ENCODE results near the gene PHLPP1. TPM values are rescaled to one million over a fixed set of nuclear protein-coding genes. Genes with fewer than 3 reads are reported as not detected.

The PHLPP1 gene
- total RNA-seq, 4 donors from 2014 or later: 17.7 to 29.5 (median 25.5) TPM

DNA sequence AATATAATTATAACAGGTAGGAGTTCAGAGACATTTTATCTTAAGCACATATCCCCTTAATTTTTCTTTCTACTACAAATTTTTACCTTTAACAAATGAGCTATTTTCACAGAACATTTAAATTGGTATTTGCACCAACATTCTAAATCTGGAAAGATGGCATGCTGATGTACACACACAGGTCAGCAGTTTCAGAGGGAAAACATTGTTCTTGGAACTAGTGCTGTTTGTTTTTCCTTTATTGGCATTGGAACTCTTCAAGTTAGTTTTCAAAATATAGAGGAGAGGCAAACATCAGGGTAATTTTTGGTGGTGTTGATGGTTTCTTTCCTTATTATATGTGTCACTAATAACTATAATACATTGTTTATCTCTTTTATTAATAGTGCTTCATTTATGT is 155.3 kb downstream of the PHLPP1 start:
- Histone ChIP-seq H3K4me3 (no peak overlapping the region), H3K36me3 (no peaks in the 10 kb centered on the region), H3K27ac (no peak overlapping the region), H3K4me1 (peaks cover 0 to 16% (median 7%) of the 10 kb centered on the region in 4 donors), H3K9me3 (no peaks in the 10 kb centered on the region), H3K27me3 (no peaks in the 10 kb centered on the region)
- no peak for DNase-seq
- in situ Hi-C loops (cut with MboI; ENCODE audit: low pct_ligation_motif_present in 1 of 4, low pct_unique_long_range_greater_than_20kb in 1 of 4, low sequenced_read_pairs in 3 of 4) (no loop called here), intact Hi-C loops (cut with DNase I; ENCODE audit: low total_unique reads) (no loop called here)
- TF ChIP-seq, protein P1, sequence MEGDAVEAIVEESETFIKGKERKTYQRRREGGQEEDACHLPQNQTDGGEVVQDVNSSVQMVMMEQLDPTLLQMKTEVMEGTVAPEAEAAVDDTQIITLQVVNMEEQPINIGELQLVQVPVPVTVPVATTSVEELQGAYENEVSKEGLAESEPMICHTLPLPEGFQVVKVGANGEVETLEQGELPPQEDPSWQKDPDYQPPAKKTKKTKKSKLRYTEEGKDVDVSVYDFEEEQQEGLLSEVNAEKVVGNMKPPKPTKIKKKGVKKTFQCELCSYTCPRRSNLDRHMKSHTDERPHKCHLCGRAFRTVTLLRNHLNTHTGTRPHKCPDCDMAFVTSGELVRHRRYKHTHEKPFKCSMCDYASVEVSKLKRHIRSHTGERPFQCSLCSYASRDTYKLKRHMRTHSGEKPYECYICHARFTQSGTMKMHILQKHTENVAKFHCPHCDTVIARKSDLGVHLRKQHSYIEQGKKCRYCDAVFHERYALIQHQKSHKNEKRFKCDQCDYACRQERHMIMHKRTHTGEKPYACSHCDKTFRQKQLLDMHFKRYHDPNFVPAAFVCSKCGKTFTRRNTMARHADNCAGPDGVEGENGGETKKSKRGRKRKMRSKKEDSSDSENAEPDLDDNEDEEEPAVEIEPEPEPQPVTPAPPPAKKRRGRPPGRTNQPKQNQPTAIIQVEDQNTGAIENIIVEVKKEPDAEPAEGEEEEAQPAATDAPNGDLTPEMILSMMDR (IDR thresholded peaks at IDR 0.05): no peak
- TF ChIP-seq POLR2A (IDR thresholded peaks at IDR 0.05) (no peak), EP300 (IDR thresholded peaks at IDR 0.05; ENCODE audit: low read depth) (no peak), POLR2AphosphoS5 (IDR thresholded peaks at IDR 0.05) (no peak)

DNA sequence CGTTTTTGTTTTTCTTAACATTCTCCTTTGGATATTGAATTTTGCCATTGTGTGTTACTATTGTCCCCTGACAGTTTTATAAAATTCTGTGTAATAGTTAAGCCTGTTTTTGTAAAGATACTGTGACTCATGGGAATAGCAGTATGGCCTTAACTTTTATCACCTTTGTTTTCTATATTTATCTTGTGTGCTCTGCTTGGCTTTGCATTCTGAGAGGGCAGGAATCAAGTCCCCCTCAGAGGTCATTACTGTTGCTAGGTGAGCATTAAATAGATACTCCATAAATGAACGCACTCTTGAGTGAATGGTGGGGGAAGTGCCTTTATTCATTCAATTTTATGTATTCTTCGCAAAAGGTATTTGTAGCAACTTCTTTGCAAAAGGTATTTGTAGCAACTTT is 160.0 kb downstream of the PHLPP1 start:
- no peak for DNase-seq
- H3K9me3 ChIP-seq: no peaks in the 10 kb centered on the region
- in situ Hi-C loops (cut with MboI; ENCODE audit: low pct_ligation_motif_present in 1 of 4, low pct_unique_long_range_greater_than_20kb in 1 of 4, low sequenced_read_pairs in 3 of 4) (no loop called here), intact Hi-C loops (cut with DNase I; ENCODE audit: low total_unique reads) (no loop called here)
- H3K4me1 ChIP-seq: peaks cover 0 to 6% (median 4%) of the 10 kb centered on the region in 4 donors
- H3K4me3 ChIP-seq: no peak overlapping the region
- no peak overlapping the region for H3K27ac ChIP-seq
- H3K27me3 ChIP-seq: no peaks in the 10 kb centered on the region
- no peak for TF ChIP-seq POLR2A (IDR thresholded peaks at IDR 0.05)
- TF ChIP-seq POLR2AphosphoS5 (IDR thresholded peaks at IDR 0.05): no peak
- TF ChIP-seq, protein P1 (IDR thresholded peaks at IDR 0.05): no peak
- TF ChIP-seq EP300 (IDR thresholded peaks at IDR 0.05; ENCODE audit: low read depth): no peak
- WGBS, 2 donors (ENCODE audit: low coverage in 1 of 2): 80 to 88% methylated on average over 3 of the region's 3 CpGs
- no peaks in the 10 kb centered on the region for H3K36me3 ChIP-seq

DNA sequence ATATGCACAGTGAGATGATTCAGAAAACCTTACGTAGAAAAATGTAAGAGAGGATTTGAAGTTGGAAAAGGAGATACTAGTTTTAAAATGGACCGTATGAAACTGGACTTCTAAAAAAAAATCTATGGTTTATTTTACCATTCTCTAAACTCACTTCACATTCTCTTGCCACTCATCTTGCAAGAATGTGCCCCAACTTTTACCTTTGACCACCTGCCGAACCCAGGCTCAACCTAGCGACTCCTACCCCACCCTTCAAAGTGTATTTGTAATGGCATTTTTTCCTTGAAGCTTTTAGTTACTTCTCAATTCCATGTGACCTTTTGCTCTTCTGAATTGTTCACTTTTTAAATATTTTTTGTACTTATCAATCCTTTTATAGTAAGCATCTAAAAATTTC is 160.8 kb downstream of the PHLPP1 start:
- no peak for DNase-seq
- in situ Hi-C loops (cut with MboI; ENCODE audit: low pct_ligation_motif_present in 1 of 4, low pct_unique_long_range_greater_than_20kb in 1 of 4, low sequenced_read_pairs in 3 of 4) (no loop called here), intact Hi-C loops (cut with DNase I; ENCODE audit: low total_unique reads) (no loop called here)
- Histone ChIP-seq H3K36me3 (no peaks in the 10 kb centered on the region), H3K9me3 (no peaks in the 10 kb centered on the region), H3K27me3 (no peaks in the 10 kb centered on the region), H3K27ac (no peak overlapping the region), H3K4me3 (no peak overlapping the region), H3K4me1 (peaks cover 0 to 8% (median 4%) of the 10 kb centered on the region in 4 donors)
- TF ChIP-seq POLR2AphosphoS5 (IDR thresholded peaks at IDR 0.05) (no peak), POLR2A (IDR thresholded peaks at IDR 0.05) (no peak), EP300 (IDR thresholded peaks at IDR 0.05; ENCODE audit: low read depth) (no peak)
- TF ChIP-seq, protein P1 (IDR thresholded peaks at IDR 0.05): no peak
- WGBS, 2 donors (ENCODE audit: low coverage in 1 of 2): 90% methylated on average over 4 of the region's 4 CpGs

DNA sequence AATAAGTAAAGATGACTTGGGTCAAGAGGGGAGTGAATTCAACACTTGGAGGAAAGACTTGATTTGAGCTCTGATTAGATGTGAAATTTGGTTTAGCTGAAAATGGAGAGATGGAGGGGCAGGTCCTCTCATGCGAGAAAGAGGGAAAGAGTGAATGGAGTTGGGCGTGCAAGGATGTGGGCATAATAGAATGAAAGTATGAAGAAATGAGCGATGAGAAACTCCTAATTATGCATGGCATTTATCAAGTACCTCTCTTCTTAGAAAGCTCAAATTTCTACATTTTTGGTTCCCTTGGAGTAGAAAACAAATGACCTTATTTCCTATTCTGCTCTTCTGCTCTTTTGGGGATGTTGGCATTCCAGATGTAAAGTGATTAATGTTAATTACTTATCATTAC is 161.5 kb downstream of the PHLPP1 start:
- Histone ChIP-seq H3K4me1 (peaks cover 0 to 14% (median 4%) of the 10 kb centered on the region in 4 donors), H3K27ac (no peak overlapping the region), H3K27me3 (no peaks in the 10 kb centered on the region), H3K9me3 (no peaks in the 10 kb centered on the region), H3K4me3 (no peak overlapping the region), H3K36me3 (no peaks in the 10 kb centered on the region)
- in situ Hi-C loops (cut with MboI; ENCODE audit: low pct_ligation_motif_present in 1 of 4, low pct_unique_long_range_greater_than_20kb in 1 of 4, low sequenced_read_pairs in 3 of 4) (no loop called here), intact Hi-C loops (cut with DNase I; ENCODE audit: low total_unique reads) (no loop called here)
- TF ChIP-seq POLR2AphosphoS5 (IDR thresholded peaks at IDR 0.05) (no peak), POLR2A (IDR thresholded peaks at IDR 0.05) (no peak), EP300 (IDR thresholded peaks at IDR 0.05; ENCODE audit: low read depth) (no peak)
- TF ChIP-seq, protein P1 (IDR thresholded peaks at IDR 0.05): no peak
- DNase-seq: no peak
- 86 to 94% methylated on average over 3 of the region's 3 CpGs for WGBS, 2 donors (ENCODE audit: low coverage in 1 of 2)
